GM12873 (cell line): Measurements from ENCODE around the gene C21orf58.

Experiments
- CTCF ChIP-seq: IDR thresholded peaks from 2 replicates; pipeline ENCODE4 v1.5.1; 2012; ENCODE audit warnings: low read depth, mild to moderate bottlenecking, moderate library complexity, low read length, control low read depth; ENCODE audit not compliant: insufficient read depth; ENCODE audit errors: missing control alignments

Gene C21orf58

GRCh38 chr21:46285761-46286647, 37.7 kb downstream of the C21orf58 start, which contains the start of gene YBEY:
YBEY (plus strand) TSS chr21:46286342; CDS start chr21:46286914, 572 bp downstream.
- peak; percentile 45 for TF ChIP-seq CTCF

GRCh38 chr21:46285206-46285661, 38.4 kb downstream of the C21orf58 start, which contains the start of gene MCM3AP:
MCM3AP (minus strand) TSS chr21:46285611; CDS start chr21:46285286, 325 bp downstream.
- no peak for TF ChIP-seq CTCF

GRCh38 chr21:46284733-46285132, 38.9 kb downstream of the C21orf58 start:
- no peak for TF ChIP-seq CTCF

GRCh38 chr21:46284077-46284644, 39.5 kb downstream of the C21orf58 start:
- no peak for TF ChIP-seq CTCF

GRCh38 chr21:46274797-46275390, 48.8 kb downstream of the C21orf58 start:
- no peak for TF ChIP-seq CTCF

- TF ChIP-seq CTCF: no peak
These were observed 50.3 kb downstream of the C21orf58 start for GRCh38 chr21:46273341-46273740.

- no peak for TF ChIP-seq CTCF
These were observed 54.2 kb downstream of the C21orf58 start for GRCh38 chr21:46269466-46269865.
